HUDEP-2 (cell line): Measurements from ENCODE around the gene KLK14.

ENCODE experiments used
- DNase-seq, 76 experiments: peaks; one replicate each; lab custom pipeline; 2025; ENCODE audit not compliant: unreplicated experiment in 76 of 76; lab: John Stamatoyannopoulos, UW

Gene KLK14

DNA sequence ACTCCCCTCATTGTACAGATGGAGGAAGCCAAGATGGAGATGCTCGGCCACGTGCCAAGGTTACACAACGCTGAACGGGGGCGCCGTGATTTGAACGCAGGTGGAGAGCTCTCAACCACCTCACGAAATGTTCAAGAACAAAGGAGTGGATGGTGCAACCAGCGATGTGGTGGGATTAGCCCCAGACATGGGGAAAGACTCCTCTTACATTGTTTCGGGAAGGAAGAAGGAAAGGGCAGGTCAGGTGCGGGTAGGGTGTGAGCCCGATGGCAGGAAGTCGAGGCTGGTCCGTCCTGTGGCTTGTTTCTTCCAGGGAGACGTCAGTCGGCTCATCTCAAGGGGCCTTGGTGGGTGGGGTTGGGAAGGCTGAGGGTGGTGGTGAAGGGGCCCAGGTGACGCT lies 7.1 kb upstream of the KLK14 start:
- no peak for DNase-seq

DNA sequence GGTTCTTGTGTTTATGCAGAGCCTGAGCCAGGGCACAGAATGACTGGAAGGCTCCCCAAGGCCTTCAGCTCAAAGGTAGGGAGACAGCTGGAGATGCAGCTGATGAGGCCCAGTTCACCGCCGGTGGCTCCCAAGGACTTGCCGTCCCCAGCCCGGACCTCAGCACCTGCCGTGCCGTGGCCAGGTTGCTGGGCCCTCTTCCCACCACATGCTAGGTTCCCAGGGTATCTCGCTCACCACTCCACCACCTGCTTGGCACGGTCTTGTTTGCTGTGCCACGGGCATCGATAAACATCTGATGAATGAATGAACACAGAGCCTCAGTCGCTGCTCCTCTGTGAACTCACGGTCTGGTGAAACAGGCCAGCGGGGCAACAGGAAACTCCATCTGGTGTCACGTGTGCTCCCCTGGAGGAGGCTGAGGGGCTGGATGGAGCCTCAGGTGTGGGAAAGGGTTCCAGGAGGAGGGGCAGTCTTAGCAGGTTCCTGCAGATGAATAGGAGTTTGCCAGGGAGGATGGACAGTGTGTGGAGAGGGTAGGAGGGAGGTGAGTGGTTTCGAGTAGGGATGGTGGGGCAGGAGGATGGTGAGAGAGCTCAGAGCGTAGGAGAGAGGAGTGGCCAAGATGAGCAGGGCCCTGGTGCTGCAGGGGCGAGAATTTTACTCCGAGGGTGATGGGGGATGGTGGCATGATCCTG lies 3.6 kb upstream of the KLK14 start:
- no peak for DNase-seq

DNA sequence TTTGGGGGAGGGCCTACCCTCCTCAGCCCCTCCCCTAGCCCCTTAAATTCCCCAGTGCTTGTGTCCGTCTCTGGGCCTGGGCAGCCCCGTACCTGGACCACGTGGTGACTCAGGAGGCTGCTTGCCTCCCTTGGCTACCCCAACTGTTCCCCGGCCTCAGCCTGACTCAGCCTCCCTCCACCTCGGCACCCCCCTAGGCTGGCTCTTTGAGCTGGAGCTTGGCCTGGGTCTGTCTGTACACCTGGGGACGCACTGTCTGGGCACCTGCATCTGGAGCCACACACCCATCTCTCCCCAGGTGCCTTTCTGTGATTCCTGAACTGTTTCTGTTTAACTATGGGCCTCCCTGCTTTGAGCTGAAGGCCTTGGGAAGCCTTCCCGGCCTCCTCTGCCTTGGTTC lies 1.8 kb upstream of the KLK14 start:
- DNase-seq: no peak

DNA sequence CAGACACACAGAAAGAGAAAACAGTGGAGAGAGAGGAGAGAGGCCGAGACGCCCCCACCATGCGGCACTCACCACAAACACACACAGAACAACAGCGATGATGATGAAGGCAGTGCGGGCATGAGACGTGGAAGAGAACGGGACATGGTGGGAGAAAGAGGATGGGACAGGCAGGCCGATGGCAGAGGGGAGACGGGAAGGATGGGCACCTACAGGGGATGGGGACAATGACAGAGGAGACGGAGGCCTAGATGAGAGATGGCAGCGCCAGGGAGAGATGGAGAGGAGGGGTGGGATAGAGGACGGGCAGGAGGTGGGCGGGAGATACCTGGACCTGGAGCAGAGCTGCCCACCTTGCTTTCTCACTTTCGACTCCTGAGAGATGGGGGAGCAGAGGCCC lies 1.1 kb upstream of the KLK14 start:
- no peak for DNase-seq

DNA sequence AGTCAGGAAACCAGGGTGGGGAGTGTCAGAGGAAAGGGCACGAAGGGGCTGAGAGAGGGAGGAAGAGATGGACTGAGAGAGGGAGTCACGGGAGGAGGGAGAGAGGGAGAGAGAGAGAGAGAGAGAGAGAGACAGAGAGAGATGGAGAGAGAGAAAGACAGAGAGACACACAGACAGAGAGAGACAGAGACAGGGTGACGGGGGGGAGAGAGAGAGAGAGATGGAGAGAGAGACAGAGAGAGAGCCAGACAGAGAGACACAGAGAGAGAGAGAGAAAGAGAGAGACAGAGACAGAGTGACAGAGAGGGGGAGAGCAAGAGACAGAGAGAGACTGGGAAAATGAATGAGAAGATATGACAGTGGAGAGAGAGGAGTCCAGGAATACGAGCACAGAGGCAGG lies 494 bp upstream of the KLK14 start:
- no peak for DNase-seq

DNA sequence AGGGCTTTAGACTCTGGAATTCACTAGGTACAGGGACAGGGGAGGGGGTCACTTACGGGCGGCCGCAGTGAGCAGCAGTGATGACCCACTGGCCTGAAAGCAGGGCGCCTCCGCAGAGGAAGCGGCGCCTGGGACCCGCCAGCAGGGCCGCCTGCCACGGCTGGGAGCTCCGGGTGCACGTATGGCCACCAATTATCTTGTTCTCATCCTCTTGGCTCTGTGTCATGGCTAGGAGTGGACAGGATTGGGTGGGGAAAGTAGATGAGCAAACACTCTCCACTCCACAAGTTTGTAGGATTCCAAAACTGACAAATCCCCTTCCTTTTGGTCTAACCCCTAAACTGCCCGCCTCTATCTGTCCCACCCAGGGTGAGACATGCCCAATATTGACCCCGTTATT lies 1.2 kb downstream of the KLK14 start:
- DNase-seq: no peak

DNA sequence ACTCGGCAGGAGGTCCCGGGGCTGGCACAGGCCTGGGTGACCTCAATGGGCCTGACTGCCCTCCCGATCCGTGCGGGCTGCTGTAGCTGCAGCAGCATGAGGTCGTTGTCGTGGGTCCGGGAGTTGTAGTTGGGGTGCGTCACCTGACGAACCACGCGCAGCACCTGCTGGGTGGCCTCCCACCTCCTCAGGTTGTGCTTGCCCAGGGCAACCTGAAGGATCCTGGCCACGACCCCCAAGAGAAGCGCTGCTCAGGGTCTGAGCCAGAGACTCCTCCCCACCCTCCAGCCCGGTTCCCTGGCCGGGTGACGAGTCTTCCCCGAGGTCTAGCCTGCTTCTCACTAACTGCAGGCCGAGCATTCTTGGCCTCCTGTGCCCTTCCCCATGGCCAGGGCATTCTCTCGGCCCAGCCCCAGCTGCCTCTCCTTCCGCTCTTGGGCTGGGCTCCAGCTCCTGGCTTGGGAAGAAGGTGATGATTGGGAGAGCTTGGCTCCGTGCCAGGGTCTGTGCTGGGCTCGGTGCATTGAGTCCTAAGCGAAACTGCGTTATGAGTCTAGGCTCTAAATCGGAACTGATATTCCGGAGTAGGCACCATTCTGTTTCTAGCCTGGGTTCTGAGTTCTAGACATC lies 3.1 kb downstream of the KLK14 start:
- DNase-seq: no peak

DNA sequence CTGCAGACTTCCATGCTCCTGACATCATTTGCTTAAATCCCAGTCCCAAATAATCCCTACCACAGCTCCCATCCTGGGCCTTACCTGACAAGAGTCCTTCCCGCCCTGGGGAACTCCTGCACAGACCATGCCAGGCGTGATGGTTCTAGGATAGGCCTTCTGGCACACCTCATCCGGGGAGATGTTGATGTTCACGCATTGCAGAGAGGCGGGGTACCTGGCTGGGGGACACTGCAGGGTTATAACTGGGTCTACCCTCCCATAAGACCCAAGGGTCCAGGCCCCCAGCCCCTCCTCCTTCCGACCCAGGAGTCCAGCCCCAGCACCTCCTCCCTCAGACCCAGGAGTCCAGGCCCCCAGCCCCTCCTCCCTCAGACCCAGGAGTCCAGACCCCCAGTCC lies 4.0 kb downstream of the KLK14 start:
- DNase-seq: no peak

DNA sequence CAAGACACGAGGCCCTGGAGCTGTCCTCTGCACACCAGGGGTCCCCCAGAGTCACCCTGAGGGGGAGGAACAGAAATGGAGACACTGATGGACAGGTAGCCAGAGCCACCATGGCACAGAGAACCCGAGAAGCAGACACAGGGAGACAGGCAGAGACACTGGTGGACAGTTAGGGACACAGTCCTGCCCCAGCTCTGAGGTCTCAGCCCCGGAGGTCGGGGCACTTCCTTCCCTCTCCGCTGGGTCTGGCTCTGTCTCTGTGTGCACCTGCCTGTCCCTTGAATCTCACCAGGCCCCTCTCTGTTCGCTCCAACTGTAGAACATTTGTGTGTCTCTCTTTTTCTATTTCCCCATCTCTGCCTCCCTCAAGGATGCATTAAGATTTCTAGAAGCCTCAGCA lies 4.6 kb downstream of the KLK14 start:
- DNase-seq: no peak

DNA sequence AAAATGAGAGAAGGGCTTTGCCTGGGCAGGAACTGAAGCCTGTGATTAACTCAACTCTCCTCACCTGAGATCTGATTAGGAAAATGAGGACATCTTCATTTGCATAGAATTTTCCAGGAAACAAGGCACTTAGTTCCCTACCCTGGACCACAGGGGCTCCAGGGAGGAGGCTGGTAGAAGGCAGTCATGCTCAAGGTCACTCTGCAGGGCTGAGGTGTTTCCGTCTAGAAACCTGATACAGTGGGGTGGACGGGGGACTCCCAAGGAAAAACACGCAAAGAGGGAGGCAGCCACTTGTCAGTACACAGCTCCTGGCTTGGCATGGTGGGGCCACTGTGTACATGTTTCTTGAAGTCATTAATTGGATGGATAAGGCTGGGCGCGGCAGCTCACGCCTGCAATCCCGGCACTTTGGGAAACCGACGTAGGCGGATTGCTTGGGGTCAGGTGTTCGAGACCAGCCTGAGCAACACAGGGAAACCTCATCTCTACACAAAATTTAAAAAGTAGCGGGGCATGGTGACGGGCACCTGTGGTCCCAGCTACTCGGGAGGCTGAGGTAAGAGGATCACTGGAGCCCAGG lies 6.0 kb downstream of the KLK14 start:
- no peak for DNase-seq

DNA sequence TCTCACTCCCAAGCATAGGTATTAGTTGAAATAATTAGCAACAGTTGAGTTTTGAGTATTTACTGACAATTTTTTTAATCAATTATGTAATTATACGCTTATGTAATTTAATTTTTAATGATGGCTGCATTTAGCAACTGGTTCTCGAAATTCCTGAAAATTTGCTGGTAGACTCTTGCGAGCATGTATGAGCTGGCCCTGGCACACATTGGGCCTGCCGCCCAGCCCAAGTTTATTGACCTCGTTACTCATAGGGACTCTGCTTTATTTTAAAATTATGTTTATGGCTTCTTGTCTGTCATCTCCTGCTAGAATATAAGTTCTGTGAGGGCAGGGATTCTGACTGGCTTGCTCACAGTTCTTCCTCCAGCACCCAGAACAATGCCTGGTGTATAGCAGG lies 6.7 kb downstream of the KLK14 start:
- DNase-seq: no peak

DNA sequence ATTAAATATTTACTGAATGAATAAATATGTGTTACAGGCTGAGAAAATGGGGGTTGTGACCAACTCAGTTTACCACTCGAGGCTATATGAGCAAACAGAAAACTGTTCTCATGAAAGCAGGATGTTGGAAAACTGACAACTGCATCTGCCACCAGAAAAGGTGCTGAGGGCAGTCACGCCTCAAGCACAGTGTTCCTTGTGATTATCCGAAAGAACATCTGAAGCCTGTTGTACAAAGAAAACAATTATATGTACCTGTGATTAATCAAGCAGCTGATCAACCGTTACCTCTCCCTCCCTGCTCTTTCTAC lies 11.6 kb downstream of the KLK14 start:
- DNase-seq: no peak

DNA sequence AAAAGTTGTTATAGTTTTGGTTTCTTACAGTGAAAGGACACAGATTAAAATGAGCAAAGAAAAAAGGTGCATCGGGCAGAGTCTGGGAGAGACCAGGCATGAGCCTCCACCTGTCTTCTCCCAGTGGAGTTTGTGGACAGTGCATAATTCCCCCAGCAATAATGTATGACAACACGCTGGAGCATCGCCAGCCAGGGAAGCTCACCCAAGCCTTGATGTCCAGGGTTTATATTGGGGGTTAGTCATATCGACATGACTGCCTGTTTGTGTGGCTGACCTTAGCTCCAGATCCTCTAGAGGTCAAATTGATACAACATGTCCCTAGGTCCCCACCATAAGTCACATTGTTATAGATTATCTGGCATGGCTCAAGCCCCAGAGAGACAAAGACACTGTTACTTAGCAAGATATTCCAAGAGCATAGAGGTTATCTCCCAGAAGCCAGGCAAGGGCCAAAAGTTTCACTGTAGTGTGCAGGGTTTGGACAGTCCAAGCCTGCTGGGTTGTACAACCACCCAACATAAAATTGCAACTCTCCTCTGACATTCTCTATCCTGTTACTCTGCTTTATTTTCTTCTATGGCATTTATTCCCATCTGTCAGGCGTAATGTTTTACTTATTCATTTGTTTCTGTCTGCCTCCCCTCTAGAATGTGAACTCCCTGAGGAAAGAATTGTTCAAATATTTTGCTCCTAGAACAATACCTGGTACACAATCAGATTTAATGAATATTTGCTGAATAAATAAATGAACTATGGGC lies 12.2 kb downstream of the KLK14 start:
- DNase-seq: no peak

DNA sequence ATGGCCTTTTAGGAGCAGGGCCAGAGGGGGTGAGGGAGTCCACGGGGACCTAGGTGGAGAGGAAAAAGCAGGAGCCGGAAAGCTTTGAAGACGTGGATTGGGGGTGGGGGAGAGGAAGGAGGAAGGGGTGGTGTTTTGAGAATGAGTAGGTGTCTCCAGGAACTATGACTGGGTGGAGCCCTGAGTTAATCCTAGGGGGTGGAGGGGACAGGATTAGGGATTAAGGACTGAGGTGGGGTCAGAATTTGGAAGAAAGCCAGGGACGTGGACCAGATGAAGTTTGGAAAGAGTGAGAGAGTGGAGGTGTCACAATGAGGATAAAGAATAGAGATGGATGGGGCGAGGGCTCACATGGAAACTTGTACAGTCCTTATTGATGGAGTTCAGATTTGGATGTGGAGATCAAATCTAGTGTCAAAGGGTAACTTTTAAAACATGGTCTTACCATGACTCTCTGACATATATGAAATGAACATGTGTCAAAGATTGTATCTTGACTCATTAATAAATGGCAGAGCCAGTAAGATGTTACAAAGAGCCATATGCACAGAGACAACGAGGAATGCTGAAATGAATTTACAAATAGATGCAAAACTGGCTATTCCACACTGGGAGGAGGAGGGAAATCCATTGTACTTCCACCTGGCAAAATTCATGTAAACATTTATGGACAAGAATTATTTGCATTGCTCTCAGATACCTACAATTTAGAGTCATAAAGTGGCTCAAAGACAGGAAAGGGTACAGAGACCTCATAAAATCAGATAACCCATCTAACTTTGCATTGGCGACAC lies 16.1 kb downstream of the KLK14 start:
- DNase-seq: no peak

DNA sequence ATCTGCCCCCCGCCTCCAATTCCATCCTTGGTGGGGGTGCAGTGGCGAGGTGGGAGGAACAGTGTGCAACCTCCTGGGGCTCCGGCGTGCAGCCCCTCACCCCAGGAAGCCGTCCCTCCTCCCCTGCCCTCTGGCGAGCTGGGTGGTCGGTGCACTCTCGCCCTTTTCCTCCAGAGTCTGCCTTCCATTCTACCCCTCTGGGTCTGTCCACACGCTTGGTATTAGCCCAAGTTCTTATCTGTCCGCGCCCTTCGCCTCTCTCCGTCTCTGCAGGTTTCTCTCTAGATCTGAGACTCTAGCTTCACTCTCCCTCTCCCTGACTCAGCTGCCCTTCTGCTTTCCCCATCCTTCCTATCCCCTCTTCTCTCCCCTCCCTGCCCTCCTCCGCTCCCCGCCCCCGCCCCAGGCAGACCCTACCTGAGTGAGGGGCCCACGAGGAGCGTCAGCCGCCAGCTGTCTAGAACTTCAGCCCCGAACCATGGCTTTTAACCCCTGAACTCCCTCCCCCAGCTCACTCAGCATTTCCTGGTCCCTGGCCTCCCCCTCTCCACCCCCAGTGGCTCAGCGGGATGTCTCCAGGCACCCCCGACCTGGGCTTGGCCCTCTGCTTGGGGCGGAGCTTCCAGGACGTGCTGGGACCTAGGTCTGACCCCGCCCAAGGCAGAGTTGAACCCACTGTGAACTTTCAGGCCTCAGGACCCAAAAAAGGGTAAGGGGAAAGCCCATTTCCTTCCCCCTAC lies 17.3 kb downstream of the KLK14 start:
- no peak for DNase-seq

DNA sequence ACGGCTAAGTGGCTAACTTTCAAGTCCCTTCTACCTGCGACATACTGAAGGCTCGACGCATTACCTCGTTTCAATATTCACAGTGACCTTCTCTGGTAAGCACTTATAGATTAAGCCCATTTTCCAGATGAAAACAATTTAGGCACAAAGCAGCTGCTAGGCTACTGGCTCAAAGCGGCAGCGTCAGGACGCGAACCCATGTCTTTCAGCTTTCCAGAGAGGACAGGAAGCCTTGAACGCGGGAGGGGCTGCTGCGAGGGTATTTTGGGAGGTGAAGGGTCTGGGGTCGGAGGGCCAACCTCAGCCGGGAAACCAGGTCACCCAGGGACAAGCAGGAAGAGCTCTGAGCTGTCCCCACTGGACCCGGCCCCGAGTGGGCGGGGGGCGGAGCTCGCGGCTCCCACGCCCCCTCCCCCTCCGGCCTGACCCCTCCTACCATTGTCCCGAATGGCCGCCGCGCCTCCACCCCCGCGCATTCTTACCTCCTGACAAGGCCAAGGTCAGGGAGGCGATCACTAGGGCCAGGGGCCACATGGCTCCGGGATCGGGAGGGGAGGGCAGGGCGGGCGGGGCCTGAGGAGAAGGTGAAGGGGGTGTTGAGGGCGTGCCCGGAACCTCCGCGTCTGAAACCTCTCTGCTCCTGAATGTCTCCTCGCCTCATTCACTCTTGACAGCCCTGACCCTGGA lies 18.0 kb downstream of the KLK14 start, which contains the start of gene KLK13:
Gene KLK13 (minus strand): TSS at position 559 of the 687 bp plus-strand sequence. CDS start 25 bp downstream, at position 534.
- DNase-seq: peak in 2 of 76 experiments; percentile 16 to 24

DNA sequence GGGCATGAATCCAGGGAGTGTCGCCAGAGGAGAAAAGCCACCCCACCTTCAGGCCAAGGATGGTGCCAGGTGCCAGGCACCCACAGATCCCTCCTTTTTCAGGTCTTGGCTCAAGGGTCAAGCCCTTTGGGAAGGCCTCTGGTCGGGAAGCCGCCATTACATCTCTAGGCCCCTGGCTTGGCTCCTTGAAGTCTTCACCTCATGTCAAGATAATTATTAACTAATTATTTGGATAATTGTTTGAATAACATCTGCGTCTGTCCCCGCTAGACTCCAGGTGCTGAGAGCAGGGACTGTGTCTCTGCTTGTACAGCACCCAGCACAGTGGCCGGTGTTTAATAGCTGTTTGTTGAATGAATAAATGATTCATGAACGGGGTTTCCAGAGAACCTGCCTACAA lies 19.0 kb downstream of the KLK14 start:
- DNase-seq: no peak

DNA sequence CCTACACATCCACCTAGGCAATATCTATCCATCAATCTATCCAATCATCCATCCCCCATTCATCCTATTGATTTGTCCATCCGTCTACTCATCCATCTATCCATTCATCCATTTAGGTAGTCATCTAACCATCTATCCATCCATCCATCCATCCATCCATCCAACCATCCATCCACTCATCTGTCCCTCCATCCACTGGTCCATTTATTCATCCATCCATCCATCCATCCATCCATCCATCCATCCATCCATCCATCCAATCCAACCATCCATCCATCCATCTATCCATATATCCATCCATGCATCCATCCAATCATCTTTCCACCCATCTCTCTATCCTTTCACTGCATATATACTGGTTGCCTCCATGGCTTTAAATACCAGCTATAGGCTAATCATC lies 21.7 kb downstream of the KLK14 start:
- no peak for DNase-seq

DNA sequence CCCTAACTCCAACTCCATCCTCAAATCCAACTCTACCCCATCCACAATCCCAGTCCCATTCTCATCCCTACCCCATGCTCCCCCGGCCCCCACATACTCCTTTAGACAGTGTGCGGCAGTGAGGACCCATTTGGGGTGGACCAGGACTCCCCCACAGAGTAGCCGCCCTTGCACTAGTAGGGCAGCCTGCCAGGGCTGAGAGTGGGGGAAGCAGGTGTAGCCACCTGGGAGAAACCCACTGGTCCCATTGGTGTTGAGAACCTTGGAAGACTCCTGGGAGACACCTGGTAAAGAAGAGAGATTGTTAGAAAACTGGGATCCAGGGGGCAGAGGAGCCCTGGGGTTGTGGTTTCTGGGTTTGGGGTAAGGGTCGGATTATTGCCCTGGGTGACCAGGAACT lies 22.4 kb downstream of the KLK14 start:
- no peak for DNase-seq

DNA sequence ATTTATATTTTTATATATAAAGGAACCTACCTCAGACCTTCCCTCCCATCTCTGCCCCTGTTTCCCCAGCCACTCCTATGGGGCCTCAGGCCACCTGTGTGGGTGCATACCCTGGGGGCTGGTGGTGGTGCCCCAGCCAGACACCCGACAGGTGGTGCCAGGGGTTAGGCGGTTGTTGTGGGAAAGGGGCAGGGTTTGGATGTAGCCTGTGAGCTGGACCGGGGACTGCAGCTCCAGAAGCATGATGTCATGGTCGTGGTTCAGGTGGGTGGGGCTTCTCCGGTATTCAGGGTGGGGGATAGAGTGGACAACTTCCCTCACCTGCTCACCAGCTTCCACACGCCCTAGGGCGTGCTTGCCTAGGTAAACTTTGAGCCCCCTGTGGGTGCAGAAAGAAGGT lies 23.0 kb downstream of the KLK14 start:
- DNase-seq: no peak
